ENCODE measurements around the gene MSRB2.
A peak's percentile ranks its signal among the peaks of the same experiment; 100 is the strongest.
"Not testable (repeated sequence)": the region's sequence is repeated elsewhere in the genome, so short reads cannot be mapped to it uniquely, and the experiment has no call there.

MSRB2 gene

DNA sequence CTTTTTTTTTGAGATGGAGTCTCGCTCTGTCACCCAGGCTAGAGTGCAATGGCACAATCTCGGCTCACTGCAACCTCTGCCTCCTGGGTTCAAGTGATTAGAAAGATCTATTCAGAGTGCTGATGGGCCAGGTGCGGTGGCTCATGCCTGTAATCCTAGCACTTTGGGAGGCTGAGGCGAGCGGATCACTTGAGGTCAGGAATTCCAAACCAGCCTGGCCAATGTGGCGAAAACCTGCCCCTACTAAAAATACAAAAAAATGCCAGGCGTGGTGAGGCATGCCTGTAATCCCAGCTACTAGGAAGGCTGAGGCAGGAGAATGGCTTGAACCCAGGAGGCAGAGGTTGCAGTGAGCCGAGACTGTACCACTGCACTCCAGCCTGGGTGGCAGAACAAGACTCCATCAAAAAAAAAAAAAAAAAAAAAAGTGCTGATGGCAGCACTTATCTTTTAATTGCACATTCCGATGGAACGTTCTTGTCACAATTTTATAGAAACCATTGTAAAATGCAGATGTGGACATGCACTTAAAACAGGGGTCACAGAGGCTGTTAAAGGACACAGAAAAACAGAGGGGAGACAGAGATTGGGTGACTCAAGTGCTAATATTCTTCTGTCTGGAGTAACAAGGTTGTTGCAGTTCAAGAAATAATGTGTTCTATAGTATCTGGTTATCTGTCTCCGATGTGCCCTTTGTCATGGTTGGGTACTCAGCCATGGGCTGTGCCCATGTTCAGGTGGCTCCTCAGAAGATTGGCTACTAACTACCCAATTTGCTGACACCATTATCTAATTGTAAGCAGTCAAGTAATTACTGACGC, 25.1 kb upstream of the MSRB2 start:
- not testable (repeated sequence) for DNase-seq (ENCODE audit: low read depth)

GRCh38 chr10:23070913-23071218, 24.5 kb upstream of the MSRB2 start:
- DNase-seq (ENCODE audit: low read depth) = no peak

DNA sequence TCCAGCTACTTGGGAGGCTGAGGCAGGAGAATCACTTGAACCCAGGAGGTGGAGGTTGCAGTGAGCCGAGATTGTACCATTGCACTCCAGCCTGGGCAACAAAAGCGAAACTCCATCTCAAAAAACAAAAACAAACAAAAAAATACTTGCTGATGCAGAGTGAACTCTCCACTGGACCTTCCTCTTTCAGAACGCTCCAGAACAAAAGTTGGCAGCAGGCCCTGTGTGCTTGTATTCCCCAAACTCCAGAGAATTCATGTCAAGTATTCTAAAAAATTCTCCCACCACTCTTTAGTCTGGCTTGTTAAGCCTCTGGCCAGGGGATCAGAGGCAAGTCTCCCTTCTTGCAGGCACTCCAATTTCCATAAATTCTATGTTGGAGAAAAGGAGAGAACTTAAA, 22.8 kb upstream of the MSRB2 start:
- not testable (repeated sequence) for DNase-seq (ENCODE audit: low read depth)

DNA sequence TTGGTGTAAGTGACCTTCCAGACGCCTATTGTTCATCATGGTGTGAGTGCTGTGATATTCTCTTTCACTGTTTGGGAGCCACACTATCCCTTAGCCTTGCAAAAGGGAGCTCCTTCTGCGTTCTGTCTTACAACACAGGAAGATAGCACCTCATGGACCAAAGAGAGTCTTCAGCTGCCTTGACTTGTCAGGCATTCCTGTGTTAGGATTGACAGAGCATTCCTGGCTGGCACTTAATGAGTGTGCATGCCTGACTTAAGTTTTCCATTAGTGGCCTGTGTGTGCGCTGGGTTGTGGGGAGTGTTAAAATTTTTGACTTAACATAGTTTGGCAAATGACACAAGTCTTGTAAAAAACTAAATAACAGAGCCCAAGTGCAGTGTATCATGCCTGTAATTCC, 21.9 kb upstream of the MSRB2 start:
- peak; percentile 7 for DNase-seq (ENCODE audit: low read depth)

- no peak for DNase-seq (ENCODE audit: low read depth)
These were observed 19.7 kb upstream of the MSRB2 start for GRCh38 chr10:23075672-23076071.

GRCh38 chr10:23078114-23078513, 17.3 kb upstream of the MSRB2 start:
- DNase-seq (ENCODE audit: low read depth) = no peak

GRCh38 chr10:23079700-23080099, 15.7 kb upstream of the MSRB2 start:
- no peak for DNase-seq (ENCODE audit: low read depth)

DNA sequence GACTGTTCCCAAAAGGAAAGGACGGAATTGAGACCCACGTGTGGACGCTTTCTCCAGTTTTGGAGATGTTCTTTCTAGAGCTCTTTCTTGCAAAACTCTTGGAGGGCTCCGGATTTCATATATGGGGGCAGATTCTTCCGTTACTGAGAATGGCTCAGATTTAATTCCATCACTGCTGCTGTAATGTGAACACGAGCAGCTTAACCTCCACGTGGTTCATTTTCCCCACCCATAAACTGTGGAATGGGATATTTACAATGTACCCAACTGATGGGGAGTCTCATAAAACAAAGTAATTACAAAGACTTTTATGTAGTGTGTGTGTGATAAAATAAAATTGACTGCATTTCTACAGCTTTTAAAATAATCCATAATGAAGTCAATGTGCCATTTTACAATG, 15.1 kb upstream of the MSRB2 start:
- no peak for DNase-seq (ENCODE audit: low read depth)

GRCh38 chr10:23081221-23081750, 14.1 kb upstream of the MSRB2 start:
- DNase-seq (ENCODE audit: low read depth) = peak; percentile 9

- peak; percentile 19 for DNase-seq (ENCODE audit: low read depth)
These were observed 13.5 kb upstream of the MSRB2 start for GRCh38 chr10:23081891-23082290.

DNA sequence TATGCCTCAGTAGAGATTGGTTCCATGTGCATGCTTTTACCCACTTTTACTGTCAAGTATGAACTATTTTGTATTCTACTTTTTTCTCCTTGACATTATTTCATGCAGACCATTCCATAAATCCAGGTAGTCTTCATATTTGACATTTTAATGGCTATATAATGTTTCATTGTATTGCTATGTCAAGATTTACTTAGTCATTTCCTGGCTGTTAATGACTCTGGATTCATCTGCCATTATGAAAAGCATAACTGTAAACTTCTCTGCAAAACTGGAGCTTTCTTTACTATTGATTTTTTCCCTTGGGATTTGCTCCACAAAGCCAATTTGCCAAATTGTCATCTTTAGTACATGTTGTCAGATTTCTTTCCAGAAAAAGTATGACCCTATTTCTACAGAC, 6.8 kb upstream of the MSRB2 start:
- peak; percentile 10 for DNase-seq (ENCODE audit: low read depth)

- peak; percentile 44 for DNase-seq (ENCODE audit: low read depth)
These were observed 484 bp upstream of the MSRB2 start for GRCh38 chr10:23094786-23095403.

- peak; percentile 63 for DNase-seq (ENCODE audit: low read depth)
These were observed 805 bp downstream of the MSRB2 start for GRCh38 chr10:23095966-23096801.

DNA sequence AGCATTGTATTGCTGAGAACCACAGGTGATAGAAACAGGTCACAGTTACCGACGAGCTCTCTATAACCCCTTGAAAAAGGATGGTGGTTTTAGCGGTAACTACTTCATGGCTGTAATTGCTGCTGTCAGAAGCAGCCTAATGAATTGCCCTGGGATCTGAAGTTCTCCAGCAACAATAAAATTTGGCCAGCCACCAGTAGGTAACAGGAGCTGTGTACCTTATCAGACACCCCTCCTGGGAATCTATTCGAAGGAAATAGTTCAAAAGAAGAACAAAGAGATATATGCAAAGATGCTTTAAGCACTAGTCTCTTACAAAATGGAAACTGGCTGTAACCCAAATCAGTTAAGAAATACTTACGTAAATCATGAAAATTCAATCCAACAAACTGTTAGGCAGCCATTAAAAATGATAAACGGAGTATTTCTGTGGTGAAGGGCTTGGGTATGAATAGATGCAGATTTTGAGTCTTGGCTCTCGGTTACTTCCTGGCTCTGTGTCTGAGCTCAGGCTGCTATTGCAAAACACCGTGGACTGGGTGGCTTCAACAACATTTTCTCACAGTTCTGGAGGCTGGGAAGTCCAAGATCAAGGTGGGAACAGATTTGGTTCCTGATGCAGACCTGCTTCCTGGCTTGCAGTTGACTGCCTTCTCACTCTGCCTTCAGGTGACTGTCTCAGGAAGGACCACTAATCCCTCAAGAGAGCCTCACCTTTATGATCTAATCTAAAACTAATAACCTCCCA, 1.6 kb downstream of the MSRB2 start:
- peak; percentile 61 for DNase-seq (ENCODE audit: low read depth)

GRCh38 chr10:23099079-23099478, 3.7 kb downstream of the MSRB2 start:
- no peak for DNase-seq (ENCODE audit: low read depth)

- DNase-seq (ENCODE audit: low read depth) = peak; percentile 37
These were observed 4.4 kb downstream of the MSRB2 start for GRCh38 chr10:23099816-23100215.

DNA sequence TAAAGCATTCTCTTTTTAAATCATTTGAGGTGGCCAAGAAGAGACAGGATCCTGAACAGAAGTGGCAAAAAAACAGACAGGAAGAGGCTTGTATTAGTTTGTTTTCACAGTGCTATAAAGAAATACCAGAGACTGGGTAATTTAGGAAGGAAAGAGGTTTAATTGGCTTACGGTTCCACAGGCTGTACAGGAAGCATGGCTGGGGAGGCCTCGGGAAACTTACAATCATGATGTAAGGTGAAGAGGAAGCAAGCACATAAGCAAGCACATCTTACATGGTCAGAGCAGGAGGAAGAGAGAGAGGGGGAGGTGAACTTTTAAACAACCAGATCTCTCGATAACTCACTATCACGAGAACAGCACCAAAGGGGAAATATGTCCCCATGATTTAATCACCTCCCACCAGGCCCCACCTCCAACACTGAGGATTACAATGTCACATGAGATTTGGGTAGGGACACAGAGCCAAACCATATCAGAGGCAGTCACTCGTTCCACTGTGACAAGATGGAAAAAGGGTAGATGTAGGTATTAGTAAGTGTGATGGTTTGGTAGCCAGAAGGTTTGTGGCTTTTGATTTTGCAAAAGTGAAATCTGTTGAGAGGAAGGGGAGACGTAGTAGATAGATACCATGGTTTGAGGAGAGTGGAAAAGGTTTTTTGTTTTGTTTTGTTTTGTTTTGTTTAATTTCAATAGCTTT, 5.1 kb downstream of the MSRB2 start:
- DNase-seq (ENCODE audit: low read depth) = peak; percentile 15

GRCh38 chr10:23106331-23107072, 11.1 kb downstream of the MSRB2 start:
- DNase-seq (ENCODE audit: low read depth) = no peak

DNA sequence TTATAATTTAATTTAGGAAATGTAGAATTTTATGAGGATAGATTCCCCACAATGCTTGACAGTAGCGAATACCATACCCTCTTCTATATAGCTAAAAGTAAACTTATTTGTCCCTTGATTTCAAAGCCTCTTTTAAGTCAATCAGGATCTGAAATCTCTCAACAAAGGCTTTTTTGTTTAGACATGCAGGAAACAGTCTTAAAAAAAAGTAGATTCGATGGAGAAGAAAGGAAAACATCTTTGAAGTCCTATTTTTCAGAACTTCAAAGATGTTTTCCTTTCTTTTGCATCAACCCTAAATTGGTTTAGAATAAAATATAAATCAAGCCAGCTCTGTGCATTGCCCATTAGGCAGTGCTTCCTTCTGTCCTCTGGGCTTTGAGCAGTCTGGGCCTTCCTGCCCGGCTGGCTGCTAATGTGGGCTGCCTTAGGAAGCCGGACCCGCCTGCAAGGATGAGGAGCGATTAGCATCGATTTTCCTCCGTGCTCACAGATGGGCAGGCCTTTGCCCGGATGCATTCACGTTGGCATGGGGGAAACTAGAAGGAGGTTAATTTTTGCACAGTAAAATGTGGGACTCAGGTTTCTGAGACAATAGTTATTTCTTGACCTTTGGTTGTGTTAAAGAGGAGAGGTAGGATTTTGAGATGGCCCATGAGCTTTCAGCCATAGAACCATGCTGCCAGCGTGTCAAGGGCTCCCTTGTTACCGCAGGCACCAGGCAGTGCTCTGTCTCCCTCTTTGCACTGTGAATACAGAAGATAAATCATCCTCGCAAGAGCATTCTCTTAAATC, 15.5 kb downstream of the MSRB2 start:
- DNase-seq (ENCODE audit: low read depth) = no peak
